GM21717 (cell line): ENCODE measurements around the gene NUDT14.

Experiments used
- ATAC-seq: cut with Tn5 transposase; IDR thresholded peaks from one replicate; pipeline ENCODE4 v1.9.1; 2021; ENCODE audit warnings: mild to moderate bottlenecking, moderate library complexity; ENCODE audit not compliant: unreplicated experiment

NUDT14 gene

DNA sequence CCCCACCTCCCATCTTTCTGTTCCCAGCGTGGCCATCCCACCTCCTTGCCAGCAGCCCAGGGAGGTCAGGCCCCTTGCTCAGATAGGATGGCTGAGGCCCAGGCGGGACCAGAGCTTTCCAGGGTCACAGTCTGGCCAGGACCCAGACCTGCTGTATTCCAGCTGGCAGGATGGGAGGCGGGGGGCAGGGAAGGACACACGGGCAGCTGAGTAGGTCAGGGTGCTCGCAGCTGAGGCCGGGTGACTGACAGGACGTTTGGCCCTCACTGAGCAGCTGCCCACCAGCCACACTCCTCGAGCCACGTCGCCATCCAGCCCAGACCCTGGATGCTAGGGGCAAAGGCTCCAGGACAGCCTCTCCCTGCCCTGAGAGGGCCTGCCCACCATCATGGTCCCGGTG is 4.0 kb downstream of the NUDT14 start:
- no peak for ATAC-seq

DNA sequence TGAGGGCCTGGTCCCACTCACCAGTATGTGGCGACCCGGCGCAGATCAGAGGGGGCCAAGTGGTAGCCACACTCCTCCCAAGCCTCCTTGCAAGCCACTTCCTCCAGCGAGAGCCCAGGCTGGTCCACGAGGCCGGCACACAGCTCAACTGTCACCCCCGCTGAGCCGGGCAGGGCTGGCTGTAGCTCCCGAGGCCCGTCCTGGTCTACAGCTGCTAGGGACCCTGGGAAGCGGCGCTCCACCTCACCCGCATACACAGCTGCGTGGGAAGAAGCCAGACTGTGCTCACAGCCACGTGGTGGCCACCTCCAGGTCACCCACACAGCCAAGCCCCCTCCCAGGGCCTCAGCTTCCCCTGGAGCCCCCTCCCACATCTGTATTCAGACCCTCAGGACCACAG is 4.6 kb downstream of the NUDT14 start:
- ATAC-seq, result no peak

DNA sequence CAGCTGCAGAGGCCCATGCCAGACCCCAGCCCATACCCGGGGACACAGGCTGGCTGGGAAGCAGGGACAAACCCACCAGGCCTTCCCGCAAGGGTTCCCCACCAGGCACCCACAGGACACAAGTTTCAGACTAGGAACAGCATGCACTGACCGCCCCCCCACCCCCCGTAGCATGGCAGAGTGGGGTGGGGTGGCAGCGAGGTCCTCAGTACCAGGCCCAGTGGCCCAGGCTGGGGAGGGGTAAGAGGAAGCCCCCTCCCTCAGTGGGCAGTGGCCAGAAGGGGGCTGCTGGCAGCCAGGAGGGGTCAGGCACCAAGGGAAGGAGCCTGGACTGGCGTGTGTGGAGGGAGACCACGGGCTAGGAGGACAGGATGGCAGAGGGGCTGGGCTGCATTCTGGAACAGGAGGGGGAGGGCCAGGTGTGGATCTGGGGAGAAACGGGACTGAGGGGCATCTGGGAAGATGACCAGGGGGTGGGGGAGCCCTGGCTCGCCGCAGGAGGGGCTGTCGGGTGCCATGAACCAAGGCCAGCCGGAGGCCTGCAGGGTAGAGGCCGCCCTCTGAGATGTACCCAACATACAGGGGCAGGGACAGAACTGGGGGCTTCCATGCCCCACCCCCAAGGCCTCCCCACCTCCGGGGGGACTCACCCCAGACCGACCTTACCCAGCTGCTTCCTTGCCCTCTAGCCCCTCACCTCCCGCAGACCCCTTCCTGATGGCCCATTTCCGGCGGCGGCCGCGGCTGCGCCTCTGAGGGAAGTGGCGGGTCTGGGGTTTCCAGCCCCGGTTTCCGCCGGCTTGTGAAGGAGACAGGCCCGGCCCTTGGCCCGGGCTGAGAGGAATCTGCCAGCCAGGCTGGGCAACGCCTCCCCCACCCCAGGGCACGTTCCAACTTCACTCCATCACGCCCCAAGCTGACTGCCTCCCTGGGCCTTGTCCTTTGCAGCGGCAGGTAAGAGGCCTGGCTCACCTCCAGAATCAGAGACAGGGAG is 6.9 kb downstream of the NUDT14 start:
- no peak for ATAC-seq

DNA sequence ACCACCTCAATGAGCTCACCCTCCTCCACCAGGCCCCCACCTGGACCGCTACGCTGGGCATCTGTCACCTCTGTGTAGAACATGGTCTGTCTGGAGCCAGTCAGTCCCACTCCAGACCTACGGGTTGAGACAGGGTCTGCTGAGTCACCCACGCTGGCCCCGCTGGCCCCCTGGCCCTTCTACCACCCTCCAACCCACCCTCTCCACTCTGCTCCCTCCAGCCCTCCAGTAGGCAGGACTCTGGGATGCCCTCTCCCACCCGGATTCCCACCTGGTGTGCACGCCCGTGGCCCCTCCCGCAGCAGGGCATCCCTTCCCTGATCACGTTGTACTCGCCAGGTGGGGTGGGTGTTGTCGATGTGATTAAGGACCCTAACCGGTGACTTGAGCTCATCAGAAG is 8.0 kb downstream of the NUDT14 start:
- no peak for ATAC-seq

DNA sequence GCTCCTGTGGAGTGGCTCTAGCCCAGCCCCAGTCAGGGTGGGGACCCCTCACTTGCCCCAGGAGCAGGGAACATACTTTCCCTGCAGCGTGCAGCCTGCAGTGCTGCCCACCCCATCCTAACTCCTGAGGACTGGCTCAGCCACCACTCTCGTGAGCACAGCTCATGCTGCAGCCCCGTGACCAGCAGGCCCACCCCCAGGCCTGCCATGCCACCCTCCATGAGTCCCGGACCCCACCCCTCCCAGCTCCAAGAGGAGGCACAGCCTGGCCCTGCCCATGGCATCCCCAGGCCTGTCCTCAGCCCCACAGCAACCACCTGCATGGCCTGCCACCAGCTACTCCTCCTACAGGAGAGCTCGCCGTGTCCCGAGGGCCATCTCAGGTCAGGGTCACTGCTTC is 8.6 kb downstream of the NUDT14 start:
- no peak for ATAC-seq

DNA sequence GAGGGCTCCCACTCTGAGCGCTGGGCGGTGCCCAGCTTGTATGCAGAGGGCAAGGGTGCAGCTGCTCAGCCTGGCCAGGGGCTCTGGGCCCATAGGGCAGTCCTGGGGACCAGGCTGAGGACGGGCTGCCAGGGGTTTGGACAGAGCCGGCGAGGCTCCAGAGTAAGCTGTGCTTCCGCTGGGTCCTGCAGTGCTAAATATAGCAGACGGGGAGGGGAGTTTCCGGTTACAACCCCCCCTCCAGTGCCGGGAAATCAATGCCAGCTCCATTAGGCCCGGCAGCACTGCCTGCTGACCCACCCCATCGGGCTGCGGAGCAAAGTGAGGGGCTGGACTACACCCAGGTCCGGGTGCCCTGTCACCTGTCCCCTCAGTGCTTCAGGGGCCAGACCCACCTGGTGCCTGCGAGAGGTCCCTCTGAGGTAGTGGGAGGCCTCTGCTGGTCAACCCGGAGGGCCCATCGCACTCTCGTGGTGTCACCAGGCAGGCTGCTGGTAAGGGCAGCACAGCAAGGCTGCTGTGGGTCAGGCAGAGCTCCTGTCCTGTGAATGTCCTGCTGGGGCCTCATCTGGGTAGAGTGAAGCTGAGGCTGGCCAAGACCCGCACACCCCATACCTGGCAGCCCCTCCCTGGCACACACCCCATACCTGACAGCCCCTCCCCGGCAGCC is 10.0 kb downstream of the NUDT14 start:
- ATAC-seq, result no peak

DNA sequence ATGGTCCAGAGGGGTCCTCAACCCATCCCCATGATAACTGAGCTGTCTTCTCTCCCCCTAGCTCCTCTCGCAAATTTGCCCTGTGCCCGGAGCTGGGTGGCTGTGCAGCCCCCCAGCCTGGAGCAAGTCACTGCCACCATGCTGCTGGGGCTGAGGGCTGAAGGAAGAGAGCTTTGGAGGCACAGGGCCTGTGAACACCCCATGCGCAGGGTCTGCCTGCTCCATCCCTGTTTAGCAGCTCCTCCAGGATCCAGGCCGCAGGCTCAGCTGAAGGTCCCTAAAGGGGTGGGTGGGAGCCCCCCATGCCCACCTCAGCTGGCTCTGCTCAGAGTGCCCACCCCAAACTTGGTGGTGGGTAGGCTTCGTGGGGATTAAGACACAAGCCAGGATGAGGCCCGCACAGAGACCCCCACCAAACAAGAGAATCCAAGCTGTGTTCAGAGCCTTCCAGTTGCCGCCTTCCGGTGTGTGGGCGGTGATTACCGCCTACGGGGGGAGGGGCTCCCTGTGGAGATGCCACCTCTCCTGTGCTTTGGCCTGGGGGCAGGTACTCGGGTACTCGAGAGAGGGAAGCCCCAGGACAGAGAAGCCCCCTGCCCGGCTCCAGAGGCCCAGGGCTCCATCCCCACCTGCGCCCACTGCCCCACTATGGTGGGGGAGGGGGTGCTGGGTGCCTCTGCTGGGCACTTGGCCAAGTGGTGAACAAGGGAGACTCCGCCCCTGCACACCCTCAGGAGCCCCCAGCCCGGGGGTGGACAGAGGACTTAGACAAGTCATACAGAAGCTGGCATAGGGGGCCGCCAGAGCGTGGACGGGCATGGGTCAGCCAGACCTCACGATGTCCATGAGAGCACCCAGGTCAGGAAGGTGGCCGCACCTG is 11.1 kb downstream of the NUDT14 start:
- no peak for ATAC-seq

DNA sequence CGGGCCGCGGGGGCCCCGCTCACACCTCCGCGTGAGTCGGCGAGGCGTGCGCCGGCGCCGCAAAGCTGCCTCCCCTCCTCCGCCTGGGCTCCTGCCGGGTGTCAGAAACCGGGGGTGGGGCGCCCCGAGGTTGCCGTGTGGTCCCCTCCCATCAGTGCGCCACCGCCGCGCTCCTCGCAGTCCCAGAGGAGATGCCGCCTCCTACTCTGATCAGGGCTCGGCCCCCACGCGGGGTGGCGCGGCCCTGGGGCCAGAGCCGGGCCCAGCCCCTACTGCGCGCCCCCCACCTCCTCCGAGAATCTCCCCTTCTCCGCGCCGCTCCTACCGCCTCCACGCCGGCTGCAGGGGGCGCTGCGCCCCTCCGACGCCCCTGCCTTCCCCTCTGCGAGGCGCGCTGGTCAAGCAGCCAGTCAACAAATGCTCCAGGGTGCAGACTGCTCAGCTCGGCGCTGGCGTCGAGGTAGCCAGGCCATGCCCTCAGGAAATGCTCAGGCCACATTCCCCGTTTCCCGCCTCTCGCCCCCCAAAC is 12.1 kb downstream of the NUDT14 start:
- ATAC-seq, result no peak

DNA sequence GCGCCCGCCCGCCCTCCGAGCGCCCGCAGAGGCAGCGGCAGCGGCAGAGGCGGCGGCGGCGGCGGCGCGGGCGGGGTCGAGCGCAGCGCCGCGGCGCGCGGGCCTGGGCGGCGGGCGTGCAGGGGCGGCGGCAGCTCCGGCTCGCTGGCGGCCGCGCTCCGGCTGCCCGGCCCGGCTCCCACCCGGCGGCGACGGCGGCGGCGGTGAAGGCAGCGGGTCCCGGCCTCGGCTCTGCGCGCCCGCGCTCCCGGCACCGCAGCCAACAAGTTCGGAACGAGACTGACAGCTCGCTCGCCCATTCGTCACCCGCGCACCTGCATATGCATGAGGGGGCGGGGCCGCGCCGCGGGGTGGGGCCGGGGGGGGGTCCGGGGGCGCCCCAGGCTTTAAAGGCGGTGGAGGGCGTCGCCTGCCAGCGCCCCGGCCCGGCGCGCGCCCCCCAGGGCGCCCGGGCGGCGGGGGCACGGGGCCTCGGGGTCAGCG is 12.6 kb downstream of the NUDT14 start, which contains the start of gene JAG2:
Gene JAG2 (minus strand): TSS at position 281 of the 483 bp plus-strand sequence. CDS start 356 bp downstream, outside the sequence.
- ATAC-seq, result no peak

DNA sequence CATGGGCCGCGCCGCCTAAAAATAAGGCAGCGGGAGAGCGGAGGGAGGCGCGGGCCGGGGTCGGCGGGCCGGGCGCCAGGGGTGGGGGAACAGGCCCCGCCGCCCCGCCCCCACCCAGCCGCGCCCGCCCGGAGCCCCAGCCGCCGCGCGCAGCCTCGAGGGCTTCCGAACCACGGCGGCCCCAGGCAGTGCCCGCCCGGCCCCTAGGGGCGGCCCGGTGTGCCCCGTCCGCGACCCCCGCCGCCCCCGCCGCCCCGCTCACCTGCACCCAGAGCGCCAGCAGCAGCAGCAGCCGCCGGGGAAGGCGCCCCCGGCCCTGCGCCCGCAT is 13.1 kb downstream of the NUDT14 start:
- ATAC-seq, result no peak

DNA sequence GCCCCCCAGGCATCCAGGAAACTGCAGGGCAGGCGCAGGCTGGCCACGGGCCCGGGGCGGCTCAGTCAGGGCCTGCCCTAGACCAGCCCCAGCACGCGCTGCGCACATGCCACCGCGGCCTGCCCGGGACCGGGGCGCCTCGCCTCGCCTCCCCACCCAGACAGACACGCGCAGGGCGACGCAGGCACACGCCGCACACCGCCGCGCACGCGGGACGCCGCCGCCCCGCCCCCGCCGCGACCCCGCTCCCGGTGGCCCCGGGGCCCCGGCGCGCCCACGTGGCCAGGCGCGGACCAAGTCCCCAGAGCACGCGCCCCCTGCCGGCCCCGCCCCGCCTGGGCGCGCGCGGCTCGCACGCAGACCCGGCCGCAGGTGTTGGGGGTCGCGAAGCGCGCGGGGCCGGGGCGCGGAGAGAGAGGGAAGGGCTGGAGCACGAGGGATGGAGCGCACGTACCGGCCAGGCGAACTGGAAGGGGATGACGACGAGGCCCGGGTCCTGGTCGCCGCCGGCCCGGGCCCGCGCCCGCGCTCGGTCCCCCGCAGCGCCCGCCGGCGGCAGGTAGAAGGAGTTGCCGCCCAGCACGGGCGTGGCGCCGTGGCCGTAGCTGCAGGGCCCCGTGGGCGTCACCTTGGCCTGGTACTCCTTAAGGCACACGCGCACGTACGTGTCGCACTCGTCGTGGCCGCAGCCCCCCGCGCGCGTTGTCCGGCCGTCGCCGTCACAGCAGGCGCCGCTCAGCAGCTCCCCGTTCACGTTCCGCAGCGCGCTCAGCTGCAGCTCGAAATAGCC is 13.6 kb downstream of the NUDT14 start:
- no peak for ATAC-seq

DNA sequence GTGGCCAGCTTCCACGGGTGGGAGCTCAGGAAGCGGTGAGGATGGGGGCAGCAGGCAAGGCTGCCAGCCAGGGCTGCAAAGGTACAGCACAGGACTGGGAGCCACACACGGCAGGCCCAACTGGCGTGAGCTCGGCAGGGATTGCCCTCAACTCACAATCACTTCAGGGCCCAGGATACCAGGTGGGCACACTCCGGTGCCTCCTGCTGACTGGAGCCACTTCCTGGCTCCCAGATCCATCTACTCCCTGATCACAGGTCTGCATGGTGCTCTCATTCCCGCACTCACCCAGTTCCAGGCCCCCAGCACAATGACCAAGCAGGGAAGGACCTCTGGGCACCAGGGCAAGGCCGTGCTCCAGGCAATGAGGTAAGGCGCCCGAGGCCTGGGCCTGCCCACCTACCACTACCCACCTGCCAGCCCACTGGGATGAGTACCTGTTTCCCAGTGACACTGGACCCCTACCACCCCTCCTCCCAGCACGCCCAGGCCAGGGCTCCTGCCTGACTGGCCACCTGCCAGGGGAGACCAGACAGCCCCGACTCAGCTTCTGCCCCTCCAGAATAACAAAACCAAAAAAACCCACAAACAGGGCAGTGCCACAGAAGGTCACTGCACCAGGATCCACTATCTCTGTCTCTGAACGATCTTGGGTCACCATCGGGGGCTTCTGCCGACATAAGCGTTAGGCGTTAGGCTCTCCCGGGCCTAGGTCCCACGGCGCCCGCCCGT is 14.4 kb downstream of the NUDT14 start:
- ATAC-seq, result no peak

DNA sequence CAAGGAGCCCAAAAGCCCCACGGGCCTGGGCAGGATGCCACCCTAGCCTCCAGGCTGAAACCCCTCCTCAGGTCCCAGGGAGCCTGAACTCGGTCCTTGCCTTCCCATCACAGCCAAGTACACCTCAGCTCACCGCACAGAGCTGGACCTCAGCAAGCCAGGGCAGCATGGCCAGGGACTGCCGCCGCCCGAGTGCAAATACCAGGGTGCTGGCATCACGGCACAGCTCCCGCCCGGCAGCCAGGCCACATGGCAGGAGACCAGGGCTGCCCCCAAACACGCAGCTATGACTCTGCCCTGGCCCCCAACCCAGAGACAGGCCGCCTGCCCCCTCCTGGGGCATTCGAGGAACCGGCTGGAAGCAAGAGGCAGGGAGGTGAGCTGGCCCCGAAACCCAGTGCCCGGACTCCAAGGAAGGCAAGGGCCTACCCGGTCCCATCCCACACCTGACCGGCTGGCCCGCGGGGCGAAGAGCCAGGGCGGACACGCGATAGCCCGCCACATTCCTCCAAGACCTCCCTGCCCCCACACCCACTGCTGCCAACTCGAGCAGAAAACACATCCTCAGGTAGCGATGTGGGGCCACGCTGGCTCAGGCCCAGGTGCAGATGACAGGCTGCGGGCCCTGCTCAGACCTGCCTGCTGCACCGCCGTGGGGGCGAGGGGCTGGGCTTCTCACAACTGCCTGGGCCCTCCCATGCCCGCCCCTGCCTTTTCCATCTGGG is 15.2 kb downstream of the NUDT14 start:
- ATAC-seq, result no peak

DNA sequence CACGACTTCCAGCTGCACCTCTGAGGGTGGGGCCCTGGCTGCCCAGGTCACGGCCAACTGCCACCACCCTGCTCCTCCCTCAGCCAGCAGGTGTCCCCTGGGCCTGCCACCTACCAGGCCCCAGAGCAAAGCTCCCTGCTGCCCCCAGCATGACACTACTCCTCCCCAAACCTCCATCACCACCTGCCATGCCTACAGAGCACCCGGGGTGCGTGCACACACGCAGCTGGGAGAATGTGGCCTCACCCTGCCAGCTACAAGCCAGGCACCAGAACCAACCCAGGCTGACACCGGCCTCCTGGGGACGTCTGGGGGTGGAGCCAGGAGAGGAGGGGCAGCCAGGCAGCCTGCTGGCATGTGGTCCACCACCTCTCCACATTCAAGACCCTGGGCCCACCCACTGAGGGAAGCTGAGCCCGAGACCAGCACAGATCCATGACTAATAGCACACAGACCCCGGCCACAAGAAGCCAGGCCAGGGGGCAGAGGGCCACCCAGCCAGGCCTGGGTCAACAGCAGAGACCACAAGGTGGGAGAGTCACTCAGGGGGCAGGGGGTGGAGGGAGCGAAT is 15.9 kb downstream of the NUDT14 start:
- no peak for ATAC-seq

DNA sequence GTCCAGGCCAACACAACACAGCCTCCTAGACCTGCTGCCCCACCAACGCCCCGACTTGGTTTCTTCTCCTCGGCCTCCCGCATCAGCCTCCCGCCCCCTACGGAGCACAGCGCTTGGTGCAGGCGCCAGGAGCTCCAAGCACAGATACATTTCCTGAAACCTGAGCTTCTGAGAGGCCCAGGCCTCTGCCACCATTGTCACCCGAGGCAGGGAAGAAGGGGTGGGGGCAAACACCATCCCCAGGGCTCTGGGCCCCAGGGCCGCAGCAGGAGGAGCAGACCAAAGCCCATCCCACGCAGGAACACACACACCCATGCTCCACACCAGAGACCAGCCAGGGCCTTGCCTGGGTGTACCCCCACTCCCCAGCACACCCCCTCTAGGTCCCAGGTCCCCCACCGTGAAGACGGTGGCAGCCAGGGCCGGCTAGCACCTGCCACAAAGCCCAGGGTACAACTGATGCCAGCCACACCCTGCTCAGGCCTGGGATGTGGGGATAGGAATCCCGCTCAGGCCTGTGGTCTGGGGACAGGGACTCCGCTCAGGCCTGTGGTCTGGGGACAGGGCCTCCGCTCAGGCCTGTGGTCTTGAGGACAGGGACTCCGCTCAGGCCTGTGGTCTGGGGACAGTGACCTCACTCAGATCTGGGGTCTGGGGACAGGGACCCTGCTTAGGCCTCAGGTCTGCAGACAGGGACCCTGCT is 17.9 kb downstream of the NUDT14 start:
- ATAC-seq, result no peak

DNA sequence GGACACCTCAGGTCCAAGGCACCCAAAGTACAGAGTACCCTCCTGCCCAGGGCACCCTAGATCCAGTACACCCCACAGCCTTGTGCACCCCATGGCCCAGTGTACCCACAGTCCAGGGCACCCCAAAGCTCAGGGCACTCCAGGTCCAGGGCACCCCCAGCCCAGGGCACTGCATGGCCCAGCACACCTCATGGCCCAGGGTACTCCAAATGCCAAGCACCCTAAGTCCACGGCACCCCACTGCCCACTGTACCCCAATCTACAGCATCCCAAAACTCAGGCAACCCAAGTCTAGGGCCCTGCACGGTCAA is 18.5 kb downstream of the NUDT14 start:
- no peak for ATAC-seq

DNA sequence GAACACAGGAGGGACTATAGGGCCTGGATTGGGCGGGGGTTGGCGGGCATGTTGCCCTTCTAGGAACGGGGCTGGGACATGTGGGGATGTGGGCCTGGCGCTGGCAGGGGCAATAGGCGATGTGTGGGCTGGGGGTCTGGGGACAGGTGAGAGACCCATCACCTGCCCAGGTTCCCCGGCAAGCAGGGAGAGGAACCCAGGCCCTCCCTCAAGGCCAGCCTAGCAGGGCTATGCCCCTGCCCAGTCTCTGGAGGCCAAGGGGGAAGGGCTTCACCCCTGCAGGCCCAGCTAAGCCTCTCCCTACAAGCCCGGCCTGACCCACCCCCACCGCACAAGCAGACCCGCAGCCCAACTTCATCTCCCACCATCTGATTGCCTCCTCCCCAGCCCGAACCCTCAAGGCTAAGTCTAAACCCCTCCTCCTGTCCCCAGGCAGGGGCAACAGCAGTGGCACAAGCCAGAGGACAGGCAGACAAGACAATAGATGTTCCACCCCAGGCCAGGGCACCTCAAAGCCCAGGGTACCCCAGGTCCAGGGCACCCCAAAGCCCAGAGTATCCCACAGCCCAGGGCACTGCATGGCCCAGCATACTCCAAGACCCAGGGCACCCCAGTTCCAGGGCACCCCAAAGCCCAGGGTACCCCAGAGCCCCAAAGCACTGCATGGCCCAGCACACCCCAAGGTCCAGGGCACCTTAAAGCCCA is 19.0 kb downstream of the NUDT14 start:
- ATAC-seq, result no peak
